MM.1S (cell line): ENCODE results near the gene POLD3.

ENCODE experiments used
- DNase-seq: peaks from one replicate; pipeline ENCODE4 v3.0.0-alpha.2; 2015
- H2AFZ ChIP-seq: fragments of 300-600 bp; sonication (generic); 2 replicates; pipeline ENCODE4 v1.6.0; 2016; ENCODE audit warnings: antibody characterized with exemption, low read length
- H3F3A ChIP-seq: fragments of 300-600 bp; sonication (generic); 2 replicates; pipeline ENCODE4 v1.6.1; 2016; ENCODE audit warnings: mild to moderate bottlenecking, antibody characterized with exemption, low read length, moderate library complexity, mixed read lengths; ENCODE audit not compliant: insufficient read depth
- H3K27ac ChIP-seq: fragments of 300-600 bp; sonication (generic); 2 replicates; pipeline ENCODE4 v1.5.1; 2016; ENCODE audit warnings: mild to moderate bottlenecking, low read length
- H3K27me3 ChIP-seq: fragments of 300-600 bp; sonication (generic); replicated peaks from 2 replicates; pipeline ENCODE4 v1.6.0; 2016; ENCODE audit warnings: low read length; ENCODE audit not compliant: insufficient read depth
- H3K36me3 ChIP-seq: fragments of 300-600 bp; sonication (generic); replicated peaks from 2 replicates; pipeline ENCODE4 v1.6.1; 2016; ENCODE audit warnings: mild to moderate bottlenecking, low read length, mixed read lengths; ENCODE audit not compliant: insufficient read depth
- H3K4me1 ChIP-seq: fragments of 300-600 bp; sonication (generic); 2 replicates; pipeline ENCODE4 v1.6.1; 2016; ENCODE audit warnings: low read length, mixed read lengths
- H3K4me2 ChIP-seq: fragments of 300-600 bp; sonication (generic); 2 replicates; pipeline ENCODE4 v1.6.0; 2016; ENCODE audit warnings: low read depth, low read length
- H3K4me3 ChIP-seq: fragments of 300-600 bp; sonication (generic); 2 replicates; pipeline ENCODE4 v1.5.1; 2016; ENCODE audit warnings: low read length, mixed read lengths
- H3K79me2 ChIP-seq: fragments of 300-600 bp; sonication (generic); 2 replicates; pipeline ENCODE4 v1.6.1; 2016; ENCODE audit warnings: mixed run types, low read length, mixed read lengths
- H3K9ac ChIP-seq: fragments of 300-600 bp; sonication (generic); 2 replicates; pipeline ENCODE4 v1.6.1; 2016; ENCODE audit warnings: low read length, mixed read lengths
- H3K9me2 ChIP-seq: fragments of 300-600 bp; sonication (generic); replicated peaks from 2 replicates; pipeline ENCODE4 v1.6.1; 2016; ENCODE audit warnings: mild to moderate bottlenecking, low read length, mixed read lengths; ENCODE audit not compliant: insufficient read depth
- H3K9me3 ChIP-seq: fragments of 300-600 bp; sonication (generic); replicated peaks from 2 replicates; pipeline ENCODE4 v1.6.1; 2016; ENCODE audit warnings: mild to moderate bottlenecking, low read length, mixed read lengths; ENCODE audit not compliant: insufficient read depth
- H4K20me1 ChIP-seq: fragments of 300-600 bp; sonication (generic); 2 replicates; pipeline ENCODE4 v1.6.1; 2016; ENCODE audit warnings: mild to moderate bottlenecking, low read length, moderate library complexity, mixed read lengths; ENCODE audit not compliant: insufficient read depth
- CTCF ChIP-seq: fragments of 300-600 bp; sonication (generic); IDR thresholded peaks from 2 replicates; pipeline ENCODE4 v1.5.1; 2016; ENCODE audit warnings: antibody characterized with exemption, low read length, mixed read lengths
- EZH2 ChIP-seq: fragments of 300-600 bp; sonication (generic); optimal IDR thresholded peaks from 2 replicates; pipeline ENCODE3; 2017; ENCODE audit warnings: low read depth, mild to moderate bottlenecking, antibody characterized with exemption, low read length, mixed read lengths
- EZH2phosphoT487 ChIP-seq: fragments of 300-600 bp; sonication (generic); IDR thresholded peaks from 2 replicates; pipeline ENCODE4 v1.6.1; 2018; ENCODE audit warnings: antibody characterized with exemption, low read length

Gene POLD3

GRCh38 chr11:74678591-74679512 lies 86.5 kb downstream of the POLD3 start:
- no peak for DNase-seq
- no peak overlapping the region for H3K4me2 ChIP-seq
- H3K4me1 ChIP-seq: no peaks in the 10 kb centered on the region
- H3K27me3 ChIP-seq: no peaks in the 10 kb centered on the region
- no peaks in the 10 kb centered on the region for H3F3A ChIP-seq
- H3K4me3 ChIP-seq: no peak overlapping the region
- H3K27ac ChIP-seq: no peak overlapping the region
- no peaks in the 10 kb centered on the region for H4K20me1 ChIP-seq
- H3K9ac ChIP-seq: no peak overlapping the region
- H3K36me3 ChIP-seq: no peaks in the 10 kb centered on the region
- TF ChIP-seq EZH2phosphoT487: no peak
- TF ChIP-seq CTCF: no peak
- no peak for TF ChIP-seq EZH2
- no peaks in the 10 kb centered on the region for H3K79me2 ChIP-seq
- no peaks in the 10 kb centered on the region for H3K9me2 ChIP-seq
- no peak overlapping the region for H2AFZ ChIP-seq
- H3K9me3 ChIP-seq: no peaks in the 10 kb centered on the region

GRCh38 chr11:74679513-74679865 lies 87.1 kb downstream of the POLD3 start:
- H3K9ac ChIP-seq: no peak overlapping the region
- TF ChIP-seq CTCF (no peak), EZH2phosphoT487 (no peak), EZH2 (no peak)
- H2AFZ ChIP-seq: no peak overlapping the region
- DNase-seq: no peak
- H3K4me2 ChIP-seq: no peak overlapping the region
- H3K36me3 ChIP-seq: no peaks in the 10 kb centered on the region
- H3K9me3 ChIP-seq: no peaks in the 10 kb centered on the region
- no peaks in the 10 kb centered on the region for H4K20me1 ChIP-seq
- no peaks in the 10 kb centered on the region for H3F3A ChIP-seq
- no peak overlapping the region for H3K4me3 ChIP-seq
- no peaks in the 10 kb centered on the region for H3K27me3 ChIP-seq
- H3K27ac ChIP-seq: no peak overlapping the region
- no peaks in the 10 kb centered on the region for H3K4me1 ChIP-seq
- no peaks in the 10 kb centered on the region for H3K9me2 ChIP-seq
- H3K79me2 ChIP-seq: no peaks in the 10 kb centered on the region

- Histone ChIP-seq H3F3A (no peaks in the 10 kb centered on the region), H3K79me2 (no peaks in the 10 kb centered on the region), H3K9me3 (no peaks in the 10 kb centered on the region), H3K4me3 (no peak overlapping the region), H3K27me3 (no peaks in the 10 kb centered on the region), H3K4me1 (no peaks in the 10 kb centered on the region), H3K9me2 (no peaks in the 10 kb centered on the region), H2AFZ (no peak overlapping the region), H4K20me1 (no peaks in the 10 kb centered on the region), H3K36me3 (no peaks in the 10 kb centered on the region), H3K4me2 (no peak overlapping the region), H3K9ac (no peak overlapping the region), H3K27ac (no peak overlapping the region)
- TF ChIP-seq CTCF (no peak), EZH2 (no peak), EZH2phosphoT487 (no peak)
- no peak for DNase-seq
Measured at GRCh38 chr11:74680035-74680671, 87.8 kb downstream of the POLD3 start.
